Raji (cell line): Measurements from ENCODE around the gene SIRPG.

Experiments used
- POLR2A ChIP-seq: IDR thresholded peaks from 2 replicates; pipeline ENCODE4 v1.6.1; 2011; ENCODE audit warnings: low read depth, low read length, control low read depth; ENCODE audit not compliant: insufficient read depth

SIRPG gene

GRCh38 chr20:1587781-1588532, 69.6 kb downstream of the SIRPG start:
- no peak for TF ChIP-seq POLR2A

GRCh38 chr20:1579488-1579887, 78.1 kb downstream of the SIRPG start:
- TF ChIP-seq POLR2A: no peak
